HG03280 (cell line): Measurements from ENCODE around the gene NTNG1.

Source experiments
- ATAC-seq: cut with Tn5 transposase; IDR thresholded peaks from one replicate; pipeline ENCODE4 v1.9.1; 2021; ENCODE audit warnings: mild to moderate bottlenecking, moderate library complexity; ENCODE audit not compliant: unreplicated experiment

Gene NTNG1

DNA sequence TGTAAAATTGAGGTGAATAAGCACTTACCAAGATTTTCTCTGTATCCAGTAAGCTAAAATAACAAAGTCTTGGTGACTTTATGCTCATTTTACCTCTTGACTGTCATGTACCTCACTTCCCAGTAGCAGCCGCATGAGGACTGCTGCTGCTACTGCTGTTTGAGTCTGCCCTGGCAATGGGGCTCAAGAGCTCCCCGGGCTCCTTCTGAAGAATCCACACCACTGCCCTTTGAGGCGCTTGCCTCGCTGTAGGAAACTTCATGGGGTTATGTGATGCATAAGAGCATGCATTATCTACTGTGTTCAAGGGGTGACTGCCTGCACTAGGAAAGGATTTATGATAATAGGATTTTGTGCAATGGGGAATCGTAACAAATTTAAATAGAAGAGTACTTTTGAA lies 113.5 kb downstream of the NTNG1 start:
- no peak for ATAC-seq

GRCh38 chr1:107255469-107255868 lies 114.6 kb downstream of the NTNG1 start:
- no peak for ATAC-seq

DNA sequence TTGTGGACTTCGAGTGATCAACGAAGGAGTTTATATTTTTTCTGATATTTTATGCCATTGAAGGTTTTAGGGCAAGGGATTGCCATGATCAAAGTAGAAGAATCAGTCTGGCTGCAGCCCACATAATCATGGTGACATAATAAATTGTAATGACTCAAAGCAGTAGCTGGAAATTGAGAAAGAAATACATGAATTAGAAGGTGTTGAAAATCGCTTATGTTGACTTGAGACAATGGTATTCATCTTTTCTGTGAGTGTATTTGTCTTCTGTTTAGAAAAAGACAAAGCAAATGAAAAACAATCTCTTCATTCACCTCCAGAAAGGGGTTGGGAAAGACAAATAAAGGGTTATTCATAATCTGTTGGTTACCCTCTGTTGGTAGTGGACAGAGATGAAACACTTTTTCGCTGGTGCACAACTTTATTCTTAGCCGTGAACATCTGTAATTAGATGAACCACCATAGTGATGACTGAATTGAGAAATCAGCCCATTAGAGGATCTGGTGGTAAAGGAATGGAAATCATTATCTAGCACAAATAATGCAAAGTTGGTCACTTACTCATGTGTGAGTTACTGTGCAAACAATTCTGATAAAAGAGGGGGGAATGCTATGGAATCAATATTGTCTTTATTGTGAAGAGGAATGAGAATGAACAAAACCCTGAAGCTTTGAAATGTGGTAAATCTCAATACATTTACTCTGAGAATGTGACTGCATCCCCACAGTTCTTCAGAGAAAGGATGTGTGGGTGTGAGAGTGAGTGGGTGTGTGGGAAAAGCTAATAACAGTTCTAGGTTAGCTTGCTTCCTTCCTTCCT lies 121.8 kb downstream of the NTNG1 start:
- ATAC-seq, result no peak

DNA sequence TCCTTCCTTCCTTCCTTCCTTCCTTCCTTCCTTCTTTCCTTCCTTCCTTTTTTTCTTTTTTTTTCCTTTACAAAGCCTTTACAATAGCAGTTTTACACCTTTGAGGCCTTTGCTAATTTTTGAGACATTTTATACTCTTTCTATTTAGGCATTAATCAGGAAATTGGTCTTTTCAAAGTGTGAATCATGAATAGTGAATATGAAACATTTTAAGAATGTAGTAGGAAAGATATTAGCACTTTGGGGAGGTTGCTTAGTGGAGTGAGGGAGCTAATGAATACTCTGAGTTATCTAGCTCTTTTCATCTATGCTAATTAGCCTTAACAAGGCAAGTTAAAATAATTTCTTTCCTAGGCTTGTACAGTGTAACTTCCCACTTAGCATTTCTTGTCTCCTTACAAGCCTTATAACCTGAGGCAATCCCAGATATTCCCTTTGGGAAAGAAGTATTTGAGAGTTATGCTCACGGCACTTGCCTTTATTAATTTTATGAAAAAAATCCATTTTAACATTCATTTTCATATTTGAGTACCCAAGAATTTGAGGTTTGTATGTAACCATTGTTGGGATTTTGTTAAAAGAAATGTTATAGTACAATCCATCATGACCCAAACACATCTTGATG lies 122.6 kb downstream of the NTNG1 start:
- no peak for ATAC-seq

DNA sequence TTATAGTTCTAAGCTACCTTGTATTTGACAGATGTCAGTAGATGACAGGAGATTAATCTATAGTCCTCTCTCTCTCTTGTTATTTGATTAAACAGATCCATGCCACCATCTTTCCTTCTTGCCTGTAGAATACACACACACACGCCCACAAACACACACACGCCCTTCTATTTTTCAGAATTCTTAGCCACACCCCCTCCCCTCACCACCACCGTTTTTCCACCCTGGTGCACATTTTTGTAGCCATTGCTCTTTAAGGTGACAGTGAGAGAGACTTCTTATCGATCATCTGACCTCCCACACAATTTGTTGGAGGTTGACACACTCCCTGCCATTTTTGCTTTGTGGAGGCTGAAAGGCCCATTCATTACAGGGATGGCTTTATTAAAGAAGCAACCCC lies 123.2 kb downstream of the NTNG1 start:
- no peak for ATAC-seq

DNA sequence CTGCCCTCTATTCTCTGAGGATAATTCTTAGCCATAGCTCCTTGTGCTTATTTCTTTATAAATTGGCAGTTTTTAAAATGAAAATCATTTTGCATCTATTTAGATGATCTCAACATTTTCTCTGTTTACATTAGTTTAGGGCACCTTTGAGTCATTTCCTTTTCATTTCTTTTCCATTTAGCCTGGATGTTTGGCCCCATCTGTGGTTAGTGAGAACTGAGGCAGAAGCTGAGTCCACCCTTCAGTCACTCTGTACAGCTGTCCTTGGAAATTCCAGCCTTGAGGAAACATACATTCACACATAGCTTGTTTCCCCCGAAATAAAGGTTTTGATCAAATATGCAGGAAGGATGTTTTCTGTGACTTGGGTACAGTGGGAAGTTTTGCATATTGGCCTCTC lies 123.7 kb downstream of the NTNG1 start:
- ATAC-seq, result no peak

DNA sequence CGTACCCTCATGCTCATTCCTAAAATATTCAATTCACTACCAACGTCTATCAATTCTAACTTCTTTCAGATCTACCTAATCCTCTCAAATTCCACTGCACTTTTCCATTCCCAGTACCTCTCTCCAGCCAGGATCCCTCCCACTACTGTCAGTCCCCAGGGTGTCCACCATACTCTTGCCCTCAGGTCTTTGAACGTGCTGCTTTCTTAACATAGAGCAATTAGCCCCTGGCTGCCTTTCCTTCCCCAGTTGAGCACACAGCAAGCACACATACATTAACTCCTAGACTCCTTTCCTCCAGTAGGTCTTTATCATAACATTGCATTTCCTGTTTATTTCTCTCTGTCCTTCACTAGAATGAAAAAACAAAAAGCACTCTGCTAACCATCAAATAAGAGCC lies 126.7 kb downstream of the NTNG1 start:
- ATAC-seq, result no peak

DNA sequence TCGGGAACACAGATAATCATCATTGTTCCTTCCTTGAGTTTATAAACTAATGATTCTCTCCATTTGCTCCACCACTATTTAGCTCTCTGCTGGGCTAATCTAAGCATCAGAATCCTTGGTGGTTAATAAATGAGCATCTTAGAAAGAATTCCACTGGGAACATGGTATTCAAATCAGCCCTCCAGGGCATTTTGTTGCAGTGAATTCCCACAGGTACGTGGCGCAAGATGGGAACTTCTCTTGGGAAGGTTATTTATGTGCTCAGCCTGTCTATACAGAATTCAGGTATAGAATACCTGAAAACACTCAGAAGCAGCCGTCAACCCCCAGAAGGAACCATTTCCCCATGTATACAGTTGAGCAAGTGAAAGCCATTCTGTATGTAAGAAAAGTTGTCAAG lies 131.5 kb downstream of the NTNG1 start:
- ATAC-seq, result no peak

DNA sequence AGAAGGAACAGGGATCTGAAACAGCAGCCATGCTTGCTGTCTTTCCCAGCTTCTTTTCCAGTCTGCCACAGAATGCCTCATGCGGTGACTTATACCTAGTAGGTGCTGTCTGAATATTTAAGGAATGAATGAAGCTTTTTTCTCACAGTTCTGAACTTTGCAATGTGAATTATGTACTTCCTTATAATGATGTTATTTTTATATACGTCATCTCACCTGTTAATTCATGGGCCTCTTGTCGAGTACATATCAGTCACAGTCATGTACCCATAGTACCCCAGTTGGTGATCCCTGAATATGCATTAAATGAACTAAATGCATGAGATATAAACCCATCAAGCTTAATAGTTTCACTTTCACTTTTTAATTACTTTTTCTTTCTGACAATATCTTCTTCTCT lies 132.7 kb downstream of the NTNG1 start:
- no peak for ATAC-seq

- no peak for ATAC-seq
Observed at GRCh38 chr1:107274227-107274626, 133.4 kb downstream of the NTNG1 start.

DNA sequence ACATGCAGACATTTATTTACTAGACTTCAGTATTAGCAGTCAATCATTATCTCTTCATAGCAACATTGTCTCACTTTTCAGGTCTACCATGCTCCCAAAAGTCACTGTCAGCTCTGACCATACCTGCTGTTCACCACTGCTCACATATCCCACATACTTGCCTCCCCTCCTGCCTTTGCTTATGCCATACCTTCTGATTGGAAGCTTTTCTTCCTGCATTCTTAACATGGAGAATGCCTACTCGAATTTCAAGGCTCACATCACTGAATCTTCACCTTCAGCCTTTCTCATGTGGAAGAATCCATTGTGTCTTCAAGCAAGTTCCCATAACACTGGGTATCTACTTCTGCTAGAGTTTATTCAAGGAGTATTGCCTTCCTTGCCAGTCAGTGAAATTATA lies 135.4 kb downstream of the NTNG1 start:
- ATAC-seq, result no peak

GRCh38 chr1:107277022-107277421 lies 136.2 kb downstream of the NTNG1 start:
- no peak for ATAC-seq

- ATAC-seq, result no peak
Observed at GRCh38 chr1:107286125-107286524, 145.3 kb downstream of the NTNG1 start.

DNA sequence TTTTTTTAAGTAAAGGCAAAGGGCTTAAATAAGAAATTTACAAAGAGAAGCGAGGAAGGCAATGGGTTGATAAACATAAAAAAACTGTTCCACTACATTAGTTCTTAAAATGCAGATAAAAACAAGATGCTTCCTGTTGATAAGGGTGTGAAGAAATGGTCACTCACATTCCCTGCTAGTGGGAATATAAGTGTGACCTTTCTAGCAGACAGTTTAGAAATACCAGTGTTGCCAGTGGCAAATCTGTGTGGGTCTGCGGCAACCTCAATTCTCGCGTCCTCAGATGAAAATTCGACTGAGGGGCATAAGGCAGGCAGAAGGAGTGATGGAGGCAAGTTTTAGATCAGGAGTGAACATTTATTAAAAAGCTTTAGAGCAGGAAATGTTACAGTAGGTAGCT lies 151.1 kb downstream of the NTNG1 start:
- no peak for ATAC-seq

DNA sequence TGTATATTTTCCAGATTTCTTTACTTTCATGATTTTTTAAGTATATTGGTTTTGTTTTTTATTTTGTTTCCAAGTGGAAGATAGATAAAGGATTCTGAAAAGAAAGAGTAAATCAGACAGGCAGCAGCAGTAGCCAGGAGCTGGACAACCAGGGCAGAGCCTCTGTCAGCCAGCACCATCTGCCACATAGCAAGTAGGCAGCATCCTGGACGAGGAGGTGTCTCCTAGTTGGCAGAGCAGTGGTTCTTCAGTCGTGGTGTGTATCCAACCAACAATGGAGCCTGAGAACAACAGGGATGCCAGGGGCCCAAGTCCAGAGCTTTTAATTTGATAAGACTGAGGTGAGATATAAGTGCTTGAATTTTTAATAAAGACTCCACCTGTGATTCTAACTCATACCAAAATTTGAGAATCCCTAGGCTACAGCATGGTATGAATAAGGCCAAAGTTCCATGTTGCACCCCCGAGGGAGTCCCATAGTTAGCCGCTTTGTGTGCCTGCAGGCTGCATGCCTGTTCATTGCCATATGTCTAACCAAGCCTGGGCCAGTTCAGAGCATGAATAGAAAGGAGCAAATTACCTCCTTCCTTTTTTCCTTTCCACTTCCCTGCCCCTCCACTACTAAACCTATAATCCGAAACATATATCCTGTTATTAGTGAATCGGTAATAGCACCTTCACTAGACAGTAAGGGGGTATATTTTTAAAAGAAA lies 153.2 kb downstream of the NTNG1 start:
- ATAC-seq, result no peak

DNA sequence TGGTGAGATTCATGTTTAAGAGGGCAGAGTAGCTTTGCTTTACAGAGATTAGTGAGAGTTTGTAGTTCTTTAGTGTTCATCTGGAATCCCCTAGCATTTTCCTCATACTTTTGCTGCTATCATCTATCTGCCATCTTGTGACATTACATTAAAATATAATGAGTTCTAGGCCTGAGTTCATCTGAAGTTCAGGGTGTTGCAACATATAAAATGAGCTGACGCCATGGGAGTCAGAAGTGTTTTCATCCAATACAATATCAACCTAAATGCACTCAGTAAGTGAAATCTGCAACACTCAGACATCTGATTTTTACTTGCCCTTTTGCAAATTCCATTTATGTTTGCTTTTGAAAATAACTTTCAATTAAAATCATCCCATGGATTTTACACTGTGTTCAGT lies 153.8 kb downstream of the NTNG1 start:
- ATAC-seq, result no peak

DNA sequence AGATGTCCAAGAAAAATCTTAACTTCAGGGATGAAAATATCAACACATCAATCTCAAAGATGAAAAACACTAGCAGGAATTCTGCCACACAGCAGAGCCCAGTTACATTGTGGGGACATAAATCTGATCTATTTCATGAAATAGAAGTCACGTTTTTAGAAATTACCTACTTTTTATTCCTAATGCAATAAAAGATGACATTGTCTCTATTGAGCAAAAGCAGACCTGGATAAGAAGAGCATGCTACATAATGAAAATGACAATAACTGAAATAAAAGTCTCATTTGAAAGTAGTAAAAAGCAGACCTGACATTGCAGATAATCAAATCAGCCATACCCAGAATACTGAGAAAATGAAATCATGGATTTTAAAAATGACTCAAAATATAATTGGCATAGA lies 156.8 kb downstream of the NTNG1 start:
- ATAC-seq, result no peak

GRCh38 chr1:107298526-107298925 lies 157.7 kb downstream of the NTNG1 start:
- no peak for ATAC-seq

DNA sequence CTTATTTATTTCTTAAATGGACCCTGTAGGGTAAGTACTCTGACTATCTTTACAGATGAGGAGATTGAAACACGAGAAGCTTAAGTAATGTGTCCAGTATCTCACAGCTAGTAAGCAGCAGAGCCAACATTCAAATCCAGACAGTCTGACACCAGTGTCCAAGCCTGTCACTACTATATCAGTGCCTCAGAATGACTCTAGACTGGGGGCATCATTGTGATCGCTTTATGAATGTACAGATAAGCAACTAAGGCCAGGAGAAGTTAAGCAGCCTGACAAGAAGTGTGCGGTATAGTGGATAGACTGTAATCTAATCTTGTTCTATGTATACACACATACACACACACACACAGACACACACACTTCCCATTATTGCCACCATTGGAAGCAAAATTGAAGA lies 158.7 kb downstream of the NTNG1 start:
- no peak for ATAC-seq

DNA sequence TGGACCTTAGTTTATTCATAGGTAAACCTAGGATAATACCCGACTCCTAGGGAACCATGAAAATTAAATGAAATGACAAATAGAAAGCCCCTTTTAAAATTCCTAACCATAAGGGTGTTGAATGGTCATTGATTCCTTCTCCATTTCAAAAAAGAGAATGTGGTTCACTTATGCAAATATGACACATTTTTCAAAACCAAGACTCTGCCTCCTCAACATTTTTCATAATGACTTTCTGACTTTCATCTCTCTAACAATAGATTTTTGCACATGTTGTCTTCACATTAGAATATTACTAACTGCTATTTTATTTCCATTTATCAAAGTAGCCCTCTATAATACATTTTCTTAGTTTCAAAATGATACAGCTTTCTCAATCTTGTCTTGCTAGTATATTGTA lies 169.1 kb downstream of the NTNG1 start:
- no peak for ATAC-seq

DNA sequence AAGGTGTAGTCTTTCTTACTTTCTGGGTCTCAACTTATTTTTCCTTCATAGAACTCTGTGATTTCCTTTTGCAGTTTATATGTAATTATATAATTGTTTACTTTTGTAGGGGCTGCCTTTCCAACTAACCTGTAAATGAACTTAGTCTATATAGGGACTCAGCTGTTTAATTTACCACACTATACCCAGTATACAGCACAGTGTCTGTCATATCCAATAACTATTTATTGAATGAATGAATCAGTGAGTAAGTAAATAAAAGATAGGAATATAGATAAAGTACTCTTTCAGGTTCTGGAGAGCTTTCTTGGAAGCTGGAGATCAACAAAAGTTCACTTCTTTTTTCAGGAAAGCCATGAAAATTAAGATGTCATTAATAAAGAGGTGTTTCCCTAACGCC lies 174.8 kb downstream of the NTNG1 start:
- no peak for ATAC-seq

- ATAC-seq, result peak; percentile 65
Observed at GRCh38 chr1:107318932-107319331, 178.1 kb downstream of the NTNG1 start.
